ENCODE data around the gene MSRB3.
"Not testable (repeated sequence)": the region's sequence is repeated elsewhere in the genome, so short reads cannot be mapped to it uniquely, and the experiment has no call there.

The MSRB3 gene

GRCh38 chr12:65278576-65279368 is at the start of gene MSRB3:
Gene MSRB3, plus strand, starts transcription at chr12:65278683. Its CDS starts 29,897 bp downstream, at chr12:65308580.
- DNase-seq: no peak

GRCh38 chr12:65229441-65229840 is 49.0 kb upstream of the MSRB3 start:
- DNase-seq: no peak

GRCh38 chr12:65232476-65233077 is 45.9 kb upstream of the MSRB3 start:
- peak; percentile 32 for DNase-seq

- no peak for DNase-seq
Observed at GRCh38 chr12:65237153-65237552, 41.3 kb upstream of the MSRB3 start.

- no peak for DNase-seq
Observed at GRCh38 chr12:65238609-65239008, 39.9 kb upstream of the MSRB3 start.

- DNase-seq: no peak
Observed at GRCh38 chr12:65248656-65249633, 29.5 kb upstream of the MSRB3 start.

GRCh38 chr12:65252515-65252914 is 26.0 kb upstream of the MSRB3 start:
- DNase-seq: no peak

GRCh38 chr12:65257986-65258385 is 20.5 kb upstream of the MSRB3 start:
- no peak for DNase-seq

- DNase-seq: no peak
Observed at GRCh38 chr12:65259501-65259900, 19.0 kb upstream of the MSRB3 start.

GRCh38 chr12:65263777-65264176 is 14.7 kb upstream of the MSRB3 start:
- DNase-seq: no peak

- DNase-seq: no peak
Observed at GRCh38 chr12:65266408-65266807, 12.1 kb upstream of the MSRB3 start.

GRCh38 chr12:65269603-65270002 is 8.9 kb upstream of the MSRB3 start:
- DNase-seq: no peak

- DNase-seq: no peak
Observed at GRCh38 chr12:65274602-65275272, 3.7 kb upstream of the MSRB3 start.

GRCh38 chr12:65275627-65276026 is 2.9 kb upstream of the MSRB3 start:
- no peak for DNase-seq

GRCh38 chr12:65276916-65277530 is 1.5 kb upstream of the MSRB3 start:
- DNase-seq: no peak

GRCh38 chr12:65277994-65278575 is 398 bp upstream of the MSRB3 start:
- no peak for DNase-seq

GRCh38 chr12:65279369-65280112 is 1.1 kb downstream of the MSRB3 start:
- DNase-seq: no peak

GRCh38 chr12:65280306-65280705 is 1.8 kb downstream of the MSRB3 start:
- no peak for DNase-seq

GRCh38 chr12:65282840-65283239 is 4.4 kb downstream of the MSRB3 start:
- no peak for DNase-seq

GRCh38 chr12:65285532-65285931 is 7.0 kb downstream of the MSRB3 start:
- DNase-seq: not testable (repeated sequence)

- DNase-seq: no peak
Observed at GRCh38 chr12:65287426-65287825, 8.9 kb downstream of the MSRB3 start.
